Measurements from ENCODE around the gene EXD3.

EXD3 gene

GRCh38 chr9:137369911-137370764 is 52.8 kb downstream of the EXD3 start:
- in situ Hi-C loops (cut with HindIII; ENCODE audit: low pct_ligation_motif_present, low sequenced_read_pairs), result no loop called here
- Histone ChIP-seq H3K36me3 (replicated peaks) (no peaks in the 10 kb centered on the region), H3K4me3 (ENCODE audit: low read depth, low read length) (no peak overlapping the region), H3K27ac (no peak overlapping the region), H3K27me3 (replicated peaks) (peaks cover 10% of the 10 kb centered on the region)
- DNase-seq, result no peak
- TF ChIP-seq CTCF (IDR thresholded peaks at IDR 0.05; ENCODE audit: low read depth, low read length, missing control alignments), result no peak

- H3K36me3 ChIP-seq (replicated peaks), result no peaks in the 10 kb centered on the region
- H3K4me3 ChIP-seq (ENCODE audit: low read depth, low read length), result no peak overlapping the region
- H3K27me3 ChIP-seq (replicated peaks), result peaks cover 10% of the 10 kb centered on the region
- DNase-seq, result no peak
- TF ChIP-seq CTCF (IDR thresholded peaks at IDR 0.05; ENCODE audit: low read depth, low read length, missing control alignments), result no peak
- no peak overlapping the region for H3K27ac ChIP-seq
- in situ Hi-C loops (cut with HindIII; ENCODE audit: low pct_ligation_motif_present, low sequenced_read_pairs), result no loop called here
Observed at GRCh38 chr9:137369061-137369787, 53.7 kb downstream of the EXD3 start.

- no peak overlapping the region for H3K27ac ChIP-seq
- no peak overlapping the region for H3K4me3 ChIP-seq (ENCODE audit: low read depth, low read length)
- no peak for TF ChIP-seq CTCF (IDR thresholded peaks at IDR 0.05; ENCODE audit: low read depth, low read length, missing control alignments)
- in situ Hi-C loops (cut with HindIII; ENCODE audit: low pct_ligation_motif_present, low sequenced_read_pairs), result no loop called here
- no peak for DNase-seq
- H3K36me3 ChIP-seq (replicated peaks), result no peaks in the 10 kb centered on the region
- H3K27me3 ChIP-seq (replicated peaks), result peaks cover 10% of the 10 kb centered on the region
Observed at GRCh38 chr9:137368431-137369035, 54.4 kb downstream of the EXD3 start.

- in situ Hi-C loops (cut with HindIII; ENCODE audit: low pct_ligation_motif_present, low sequenced_read_pairs), result no loop called here
- TF ChIP-seq CTCF (IDR thresholded peaks at IDR 0.05; ENCODE audit: low read depth, low read length, missing control alignments), result no peak
Observed at GRCh38 chr9:137367506-137368430, 55.2 kb downstream of the EXD3 start.

GRCh38 chr9:137366891-137367381 is 56.0 kb downstream of the EXD3 start:
- H3K27me3 ChIP-seq (replicated peaks), result peaks cover 10% of the 10 kb centered on the region
- no peak overlapping the region for H3K27ac ChIP-seq
- H3K4me3 ChIP-seq (ENCODE audit: low read depth, low read length), result no peak overlapping the region
- no peak for DNase-seq
- H3K36me3 ChIP-seq (replicated peaks), result no peaks in the 10 kb centered on the region
- no peak for TF ChIP-seq CTCF (IDR thresholded peaks at IDR 0.05; ENCODE audit: low read depth, low read length, missing control alignments)
- in situ Hi-C loops (cut with HindIII; ENCODE audit: low pct_ligation_motif_present, low sequenced_read_pairs), result no loop called here

More at GRCh38 chr9:137367506-137368430, 55.2 kb downstream of the EXD3 start:
- no peak overlapping the region for H3K4me3 ChIP-seq (ENCODE audit: low read depth, low read length)
- no peak for DNase-seq
- peaks cover 10% of the 10 kb centered on the region for H3K27me3 ChIP-seq (replicated peaks)
- H3K27ac ChIP-seq, result no peak overlapping the region
- H3K36me3 ChIP-seq (replicated peaks), result no peaks in the 10 kb centered on the region

Measured in brain microvascular endothelial cell (primary cell).